ENCODE data around the gene FTO.

DNA sequence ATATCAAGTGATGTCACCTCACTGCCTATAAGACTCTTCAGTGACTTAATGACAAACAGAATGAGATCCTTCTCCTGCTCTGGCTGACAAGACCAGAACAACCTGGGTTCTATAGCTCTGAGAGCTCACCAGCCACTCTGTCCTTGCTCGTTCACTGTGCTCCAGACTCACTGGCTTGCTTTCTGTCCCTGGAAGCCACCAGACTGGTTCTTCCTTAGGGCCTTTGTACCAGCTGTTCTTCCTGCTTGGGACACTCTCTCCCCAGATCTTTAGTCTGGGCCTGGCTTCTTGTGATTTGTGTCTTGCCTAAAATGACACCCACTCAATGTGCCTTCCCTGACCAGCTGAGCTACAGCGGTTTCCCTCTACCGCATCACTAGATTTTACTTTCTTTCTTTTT is 76.1 kb downstream of the FTO start:
- no peak for TF ChIP-seq POLR2A (IDR thresholded peaks at IDR 0.05)
- TF ChIP-seq, protein P1, sequence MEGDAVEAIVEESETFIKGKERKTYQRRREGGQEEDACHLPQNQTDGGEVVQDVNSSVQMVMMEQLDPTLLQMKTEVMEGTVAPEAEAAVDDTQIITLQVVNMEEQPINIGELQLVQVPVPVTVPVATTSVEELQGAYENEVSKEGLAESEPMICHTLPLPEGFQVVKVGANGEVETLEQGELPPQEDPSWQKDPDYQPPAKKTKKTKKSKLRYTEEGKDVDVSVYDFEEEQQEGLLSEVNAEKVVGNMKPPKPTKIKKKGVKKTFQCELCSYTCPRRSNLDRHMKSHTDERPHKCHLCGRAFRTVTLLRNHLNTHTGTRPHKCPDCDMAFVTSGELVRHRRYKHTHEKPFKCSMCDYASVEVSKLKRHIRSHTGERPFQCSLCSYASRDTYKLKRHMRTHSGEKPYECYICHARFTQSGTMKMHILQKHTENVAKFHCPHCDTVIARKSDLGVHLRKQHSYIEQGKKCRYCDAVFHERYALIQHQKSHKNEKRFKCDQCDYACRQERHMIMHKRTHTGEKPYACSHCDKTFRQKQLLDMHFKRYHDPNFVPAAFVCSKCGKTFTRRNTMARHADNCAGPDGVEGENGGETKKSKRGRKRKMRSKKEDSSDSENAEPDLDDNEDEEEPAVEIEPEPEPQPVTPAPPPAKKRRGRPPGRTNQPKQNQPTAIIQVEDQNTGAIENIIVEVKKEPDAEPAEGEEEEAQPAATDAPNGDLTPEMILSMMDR (IDR thresholded peaks at IDR 0.05), result no peak

All from adrenal gland (tissue), 5 donors.